H9 (cell line): ENCODE measurements around the gene REXO4. TPM values are rescaled to one million over a fixed set of nuclear protein-coding genes. Genes with fewer than 3 reads are reported as not detected.

Experiments
- DNase-seq: peaks from one replicate; pipeline ENCODE4 v3.0.0-alpha.2; 2017
- H2AFZ ChIP-seq: one replicate; pipeline ENCODE4 v1.6.1; 2013; ENCODE audit warnings: mild to moderate bottlenecking, low read length, control low read depth, moderate library complexity
- H2AK5ac ChIP-seq: 2 replicates; pipeline ENCODE4 v1.6.1; 2013; ENCODE audit warnings: low read length, control low read depth, mixed read lengths; ENCODE audit not compliant: insufficient read length
- H2BK120ac ChIP-seq: one replicate; pipeline ENCODE4 v1.6.1; 2013; ENCODE audit warnings: low read depth, mild to moderate bottlenecking, low read length, control low read depth, inconsistent platforms; ENCODE audit not compliant: poor library complexity, severe bottlenecking
- H2BK12ac ChIP-seq: 2 replicates; pipeline ENCODE4 v1.6.1; 2013; ENCODE audit warnings: low read length, control low read depth, mixed read lengths, low read depth; ENCODE audit not compliant: insufficient read length
- H2BK15ac ChIP-seq: 2 replicates; pipeline ENCODE4 v1.6.1; 2013; ENCODE audit warnings: low read depth, low read length, control low read depth
- H2BK20ac ChIP-seq: one replicate; pipeline ENCODE4 v1.6.1; 2013; ENCODE audit warnings: low read depth, mild to moderate bottlenecking, low read length, control low read depth, inconsistent platforms; ENCODE audit not compliant: poor library complexity, severe bottlenecking
- H2BK5ac ChIP-seq: 2 replicates; pipeline ENCODE4 v1.6.1; 2013; ENCODE audit warnings: low read length, control low read depth, mixed read lengths; ENCODE audit not compliant: insufficient read length
- H3K14ac ChIP-seq: 2 replicates; pipeline ENCODE4 v1.6.1; 2013; ENCODE audit warnings: low read length, control low read depth; ENCODE audit not compliant: insufficient read depth
- H3K18ac ChIP-seq: 2 replicates; pipeline ENCODE4 v1.6.1; 2013; ENCODE audit warnings: low read depth, mild to moderate bottlenecking, mixed read lengths, low read length, control low read depth; ENCODE audit not compliant: insufficient read length
- H3K23ac ChIP-seq: 2 replicates; pipeline ENCODE4 v1.6.1; 2013; ENCODE audit warnings: low read length, control low read depth, mixed read lengths, low read depth; ENCODE audit not compliant: insufficient read length
- H3K23me2 ChIP-seq: 2 replicates; pipeline ENCODE4 v1.6.1; 2013; ENCODE audit warnings: low read depth, mild to moderate bottlenecking, mixed read lengths, low read length, control low read depth; ENCODE audit not compliant: insufficient read length, poor library complexity, severe bottlenecking
- H3K27ac ChIP-seq: 2 replicates; pipeline ENCODE4 v1.5.1; 2013; ENCODE audit warnings: low read length, control low read depth, mixed read lengths, low read depth; ENCODE audit not compliant: insufficient read length
- H3K27me3 ChIP-seq: 2 replicates; pipeline ENCODE4 v1.6.1; 2013; ENCODE audit warnings: low read length, control low read depth, inconsistent platforms; ENCODE audit not compliant: insufficient read depth
- H3K4ac ChIP-seq: 2 replicates; pipeline ENCODE4 v1.6.1; 2013; ENCODE audit warnings: low read depth, mild to moderate bottlenecking, control low read depth, inconsistent platforms, low read length, moderate library complexity
- H3K4me1 ChIP-seq: 2 replicates; pipeline ENCODE4 v1.6.1; 2013; ENCODE audit warnings: low read length, control low read depth, inconsistent platforms; ENCODE audit not compliant: insufficient read depth
- H3K4me2 ChIP-seq: 2 replicates; pipeline ENCODE4 v1.6.1; 2013; ENCODE audit warnings: low read length, control low read depth, mixed read lengths; ENCODE audit not compliant: insufficient read length, insufficient read depth
- H3K56ac ChIP-seq: 2 replicates; pipeline ENCODE4 v1.6.1; 2013; ENCODE audit warnings: low read depth, mild to moderate bottlenecking, mixed read lengths, low read length, control low read depth; ENCODE audit not compliant: insufficient read length
- H3K79me1 ChIP-seq: 2 replicates; pipeline ENCODE4 v1.6.1; 2013; ENCODE audit warnings: low read depth, mild to moderate bottlenecking, moderate library complexity, low read length, control low read depth, inconsistent platforms; ENCODE audit not compliant: insufficient read depth, poor library complexity, severe bottlenecking
- H3K79me2 ChIP-seq: 2 replicates; pipeline ENCODE4 v1.6.1; 2013; ENCODE audit warnings: low read length, control low read depth, inconsistent platforms; ENCODE audit not compliant: insufficient read depth
- H3K9ac ChIP-seq: 2 replicates; pipeline ENCODE4 v1.6.1; 2013; ENCODE audit warnings: low read length, control low read depth, mixed read lengths; ENCODE audit not compliant: insufficient read length; ENCODE audit errors: extremely low read depth
- H3K9me3 ChIP-seq: one replicate; pipeline ENCODE4 v1.6.1; 2013; ENCODE audit warnings: low read depth, low read length, inconsistent platforms; ENCODE audit not compliant: control insufficient read depth
- H3T11ph ChIP-seq: one replicate; pipeline ENCODE4 v1.6.1; 2013; ENCODE audit warnings: mild to moderate bottlenecking, low read length, control low read depth, inconsistent platforms
- H4K20me1 ChIP-seq: one replicate; pipeline ENCODE4 v1.6.1; 2013; ENCODE audit not compliant: control insufficient read depth, insufficient read length, insufficient read depth
- H4K5ac ChIP-seq: 2 replicates; pipeline ENCODE4 v1.6.1; 2013; ENCODE audit warnings: low read depth, mild to moderate bottlenecking, mixed read lengths, low read length, control low read depth; ENCODE audit not compliant: insufficient read length
- H4K8ac ChIP-seq: replicated peaks from 2 replicates; pipeline ENCODE4 v1.6.1; 2013; ENCODE audit warnings: low read length, control low read depth, mixed read lengths, low read depth; ENCODE audit not compliant: insufficient read length
- H4K91ac ChIP-seq: 2 replicates; pipeline ENCODE4 v1.6.1; 2013; ENCODE audit warnings: low read depth, mild to moderate bottlenecking, moderate library complexity, mixed read lengths, low read length, control low read depth; ENCODE audit not compliant: insufficient read length
- H3K27ac Mint-ChIP-seq, 3 experiments: 2 replicates in 2 of 3; 3 replicates in 1 of 3; pipeline ENCODE4 v1.8.0; 2020 to 2021; ENCODE audit warnings: mixed read lengths in 3 of 3, mild to moderate bottlenecking in 1 of 3, moderate library complexity in 1 of 3
- H3K27me3 Mint-ChIP-seq: 2 replicates; pipeline ENCODE4 v1.8.0; 2021; ENCODE audit warnings: low read depth, mild to moderate bottlenecking, moderate library complexity, mixed read lengths
- H3K36me3 Mint-ChIP-seq, 3 experiments: 2 replicates in 2 of 3; 3 replicates in 1 of 3; pipeline ENCODE4 v1.8.0; 2020 to 2021; ENCODE audit warnings: low read depth in 3 of 3, mixed read lengths in 3 of 3; ENCODE audit not compliant: insufficient read depth in 1 of 3
- H3K4me1 Mint-ChIP-seq, 2 experiments: 2 replicates each; pipeline ENCODE4 v1.8.0; 2020; ENCODE audit warnings: mixed read lengths in 2 of 2
- H3K4me3 Mint-ChIP-seq, 2 experiments: 2 replicates in 1 of 2; 3 replicates in 1 of 2; pipeline ENCODE4 v1.8.0; 2020 to 2021; ENCODE audit warnings: mild to moderate bottlenecking in 2 of 2, mixed read lengths in 2 of 2, moderate library complexity in 1 of 2
- H3K9me3 Mint-ChIP-seq, 2 experiments: 2 replicates in 1 of 2; 3 replicates in 1 of 2; pipeline ENCODE4 v1.8.0; 2020; ENCODE audit warnings: mild to moderate bottlenecking in 2 of 2, mixed read lengths in 2 of 2, moderate library complexity in 1 of 2
- WGBS: extraction: QIAGEN DNeasy Blood & Tissue Kit; methylation state at CpG from one replicate; pipeline ENCODE4 v1.1.7; 2013; ENCODE audit warnings: missing lambda C conversion rate, low lambda C conversion rate, mixed read lengths; ENCODE audit not compliant: insufficient read length; ENCODE audit errors: extremely low coverage; 5-methylcytosine and 5-hydroxymethylcytosine counted together
- total RNA-seq: library from RNA; stranded (reverse); gene quantifications from 2 replicates; pipeline ENCODE4 v1.2.1, GENCODE V29; 2021
- TF ChIP-seq, protein P1 (sequence below): fragments of 200-600 bp; sonication (generic); conservative IDR thresholded peaks from 3 replicates; pipeline ENCODE4 v1.8.0; 2021; ENCODE audit warnings: antibody characterized with exemption, mild to moderate bottlenecking

REXO4 gene
- total RNA-seq, 1 experiment from 2014 or later, result 35.2 TPM

DNA sequence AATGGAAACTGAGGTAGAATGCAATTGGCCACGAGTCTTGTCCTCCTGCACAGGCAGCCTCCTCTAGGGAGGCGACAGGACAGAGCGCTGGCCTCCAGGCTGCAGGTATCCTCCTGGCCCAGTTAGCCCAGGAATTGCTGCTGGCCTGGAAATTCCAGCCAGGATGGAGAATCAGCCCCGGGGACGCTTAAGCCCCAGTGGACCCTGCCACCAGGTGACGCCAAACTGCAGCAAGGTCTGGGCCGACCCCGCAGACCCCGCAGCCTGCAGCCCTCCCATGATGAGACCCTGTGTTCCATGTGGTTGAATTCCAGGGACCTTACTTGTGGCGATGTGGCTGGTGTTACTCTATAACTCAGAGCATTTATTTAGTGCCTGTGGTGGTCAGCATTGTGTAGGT lies 49.3 kb upstream of the REXO4 start:
- Histone ChIP-seq H4K5ac (no peak overlapping the region), H4K20me1 (peaks cover 2% of the 10 kb centered on the region), H2BK20ac (no peak overlapping the region), H3K14ac (no peak overlapping the region), H3K23me2 (no peaks in the 10 kb centered on the region), H2BK12ac (no peak overlapping the region), H2AK5ac (no peak overlapping the region), H3K4ac (no peak overlapping the region), H3T11ph (no peak overlapping the region), H3K4me1 (no peaks in the 10 kb centered on the region), H2BK15ac (no peak overlapping the region), H3K18ac (no peak overlapping the region), H3K56ac (no peak overlapping the region), H3K79me2 (no peaks in the 10 kb centered on the region), H3K79me1 (no peaks in the 10 kb centered on the region), H3K9ac (no peak overlapping the region), H3K23ac (no peak overlapping the region), H2BK120ac (no peak overlapping the region), H4K8ac (no peak overlapping the region), H2BK5ac (no peak overlapping the region), H2AFZ (no peak overlapping the region), H4K91ac (no peak overlapping the region), H3K27me3 (no peaks in the 10 kb centered on the region), H3K27ac (no peak overlapping the region), H3K9me3 (no peaks in the 10 kb centered on the region), H3K4me2 (no peak overlapping the region)
- H3K36me3 Mint-ChIP-seq, result peaks cover 1 to 17% (median 8%) of the 10 kb centered on the region in 3 experiments
- no peaks in the 10 kb centered on the region for H3K9me3 Mint-ChIP-seq
- DNase-seq, result peak; percentile 77
- no peak overlapping the region for H3K4me3 Mint-ChIP-seq
- no CpG with 5 or more reads among the region's 10 CpGs for WGBS
- peaks cover 3 to 11% of the 10 kb centered on the region in 2 experiments for H3K4me1 Mint-ChIP-seq
- H3K27ac Mint-ChIP-seq, result no peak overlapping the region
- TF ChIP-seq, protein P1, sequence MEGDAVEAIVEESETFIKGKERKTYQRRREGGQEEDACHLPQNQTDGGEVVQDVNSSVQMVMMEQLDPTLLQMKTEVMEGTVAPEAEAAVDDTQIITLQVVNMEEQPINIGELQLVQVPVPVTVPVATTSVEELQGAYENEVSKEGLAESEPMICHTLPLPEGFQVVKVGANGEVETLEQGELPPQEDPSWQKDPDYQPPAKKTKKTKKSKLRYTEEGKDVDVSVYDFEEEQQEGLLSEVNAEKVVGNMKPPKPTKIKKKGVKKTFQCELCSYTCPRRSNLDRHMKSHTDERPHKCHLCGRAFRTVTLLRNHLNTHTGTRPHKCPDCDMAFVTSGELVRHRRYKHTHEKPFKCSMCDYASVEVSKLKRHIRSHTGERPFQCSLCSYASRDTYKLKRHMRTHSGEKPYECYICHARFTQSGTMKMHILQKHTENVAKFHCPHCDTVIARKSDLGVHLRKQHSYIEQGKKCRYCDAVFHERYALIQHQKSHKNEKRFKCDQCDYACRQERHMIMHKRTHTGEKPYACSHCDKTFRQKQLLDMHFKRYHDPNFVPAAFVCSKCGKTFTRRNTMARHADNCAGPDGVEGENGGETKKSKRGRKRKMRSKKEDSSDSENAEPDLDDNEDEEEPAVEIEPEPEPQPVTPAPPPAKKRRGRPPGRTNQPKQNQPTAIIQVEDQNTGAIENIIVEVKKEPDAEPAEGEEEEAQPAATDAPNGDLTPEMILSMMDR, result peak; percentile 61
- H3K27me3 Mint-ChIP-seq, result no peaks in the 10 kb centered on the region
